Measurements from ENCODE around the gene ELOVL2.
"Not testable (repeated sequence)": the region's sequence is repeated elsewhere in the genome, so short reads cannot be mapped to it uniquely, and the experiment has no call there.

The ELOVL2 gene

DNA sequence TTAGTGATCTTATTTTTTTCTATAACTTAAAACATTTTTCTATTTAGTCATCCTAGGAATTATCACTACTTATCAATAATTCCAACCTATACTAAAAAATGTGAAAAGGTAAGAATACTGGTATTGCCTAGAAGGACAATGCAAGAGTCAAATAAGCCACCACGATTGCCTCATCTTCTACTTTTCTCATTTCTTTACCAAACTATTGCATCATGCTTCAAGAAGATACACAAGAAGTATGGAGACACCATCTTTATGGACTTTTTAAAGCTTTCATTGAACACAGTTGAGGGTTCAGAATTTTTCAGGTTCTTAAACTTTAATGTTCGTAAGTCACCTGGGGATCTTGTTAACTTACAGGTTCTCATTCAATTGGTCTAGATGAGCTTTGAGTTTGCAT, 25.9 kb downstream of the ELOVL2 start:
- no peak for DNase-seq

GRCh38 chr6:11017090-11017489, 27.0 kb downstream of the ELOVL2 start:
- no peak for DNase-seq

DNA sequence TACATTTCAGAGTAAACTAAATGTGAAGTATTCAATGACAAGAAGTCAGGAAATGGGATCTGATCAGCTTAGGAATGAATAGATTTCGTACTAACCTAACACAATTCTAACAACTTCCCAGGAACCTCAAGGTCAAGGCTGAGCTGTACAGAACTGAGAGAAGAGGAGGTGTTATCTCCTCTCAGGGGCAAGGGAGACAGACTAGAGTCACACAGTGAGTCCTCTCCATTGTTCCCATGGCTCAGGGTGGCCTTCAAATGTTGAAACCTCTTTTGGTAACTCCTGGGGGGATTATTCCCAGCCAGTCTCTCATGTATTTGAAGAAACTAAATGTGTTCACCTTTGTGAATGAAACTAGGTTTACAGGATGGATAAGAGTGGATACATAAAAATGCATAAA, 27.7 kb downstream of the ELOVL2 start:
- DNase-seq, result no peak

DNA sequence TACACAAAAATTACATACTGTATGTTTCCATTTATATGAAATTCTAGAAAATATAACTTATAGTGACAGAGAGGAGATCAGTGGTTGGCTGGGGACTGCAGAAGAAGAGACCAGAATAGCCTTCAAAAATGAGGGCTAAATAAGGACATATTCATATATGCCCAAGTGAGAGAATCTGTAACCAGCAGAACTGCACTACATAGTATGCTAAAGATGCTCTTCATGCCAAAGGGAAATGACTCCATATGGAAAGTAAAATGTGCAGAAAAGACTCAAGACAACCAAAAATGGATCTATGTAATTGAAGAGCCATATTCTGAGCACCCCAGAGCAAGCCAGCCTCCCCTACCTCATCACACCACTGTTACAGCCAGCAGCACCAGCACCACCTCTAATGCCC, 29.0 kb downstream of the ELOVL2 start:
- no peak for DNase-seq

- DNase-seq, result no peak
Measured at GRCh38 chr6:11013721-11014070, 30.4 kb downstream of the ELOVL2 start.

- no peak for DNase-seq
Measured at GRCh38 chr6:11012976-11013720, 31.0 kb downstream of the ELOVL2 start.

- DNase-seq, result no peak
Measured at GRCh38 chr6:11012295-11012754, 31.8 kb downstream of the ELOVL2 start.

GRCh38 chr6:11011787-11012234, 32.3 kb downstream of the ELOVL2 start:
- DNase-seq, result no peak

DNA sequence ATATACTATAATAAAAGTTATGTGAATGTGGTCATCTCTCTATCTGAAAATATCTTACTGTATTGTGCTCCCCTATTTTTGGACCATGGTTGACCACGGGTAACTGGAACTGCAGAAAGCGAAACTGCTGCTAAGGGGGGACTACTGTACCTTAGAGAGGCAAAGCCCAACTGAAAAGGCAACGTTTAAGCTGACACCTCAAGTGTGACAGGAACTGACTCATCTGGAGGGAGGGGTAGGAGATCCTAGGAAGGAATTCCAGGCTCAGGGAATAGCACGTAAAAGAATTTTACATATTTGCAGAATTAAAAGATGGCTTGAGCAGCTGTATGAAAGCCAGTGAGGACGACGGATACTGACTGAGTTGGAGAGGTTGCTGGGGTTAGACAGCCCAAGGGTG, 34.8 kb downstream of the ELOVL2 start:
- no peak for DNase-seq

- no peak for DNase-seq
Measured at GRCh38 chr6:11008821-11009220, 35.3 kb downstream of the ELOVL2 start.

DNA sequence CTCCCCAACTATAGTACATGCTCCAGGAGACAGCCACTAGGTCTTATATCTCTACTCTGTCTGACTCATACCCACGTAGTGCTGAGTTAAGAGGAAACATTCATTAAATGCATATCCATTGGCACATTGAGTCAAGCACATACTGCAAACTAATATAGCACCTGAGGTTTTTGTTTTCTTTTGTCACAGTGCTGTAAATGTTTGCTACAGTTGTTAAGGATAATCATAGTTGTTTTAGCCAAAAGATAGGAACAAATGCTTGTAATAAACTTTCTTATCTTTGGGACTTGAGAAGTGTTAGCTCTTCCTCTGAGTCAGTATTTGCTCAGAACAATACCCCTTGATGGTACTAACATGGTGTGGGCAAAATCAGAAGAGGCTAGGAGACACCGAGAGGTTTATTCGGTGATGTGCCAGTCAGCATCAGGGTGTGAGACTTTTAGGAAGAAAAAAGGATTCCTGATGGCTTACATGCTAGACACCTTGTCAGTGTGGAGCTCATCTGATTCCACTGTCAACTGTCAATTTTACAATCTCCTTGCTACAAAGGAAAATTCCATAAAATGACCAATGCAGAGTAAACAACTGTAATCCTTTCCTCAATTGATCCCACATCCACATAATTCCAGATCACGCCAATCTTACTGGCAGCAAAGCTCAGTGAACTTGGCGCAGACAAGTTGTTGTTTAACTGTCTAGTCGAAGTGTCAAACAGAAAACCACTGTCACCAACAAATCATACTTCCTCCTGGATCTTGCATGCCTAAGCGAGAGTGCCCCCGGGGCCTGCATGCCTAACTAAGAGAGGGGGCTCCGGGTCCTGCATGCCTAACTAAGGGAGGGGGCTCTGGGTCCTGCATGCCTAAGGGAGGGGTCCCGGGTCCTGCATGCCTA, 36.1 kb downstream of the ELOVL2 start:
- no peak for DNase-seq

DNA sequence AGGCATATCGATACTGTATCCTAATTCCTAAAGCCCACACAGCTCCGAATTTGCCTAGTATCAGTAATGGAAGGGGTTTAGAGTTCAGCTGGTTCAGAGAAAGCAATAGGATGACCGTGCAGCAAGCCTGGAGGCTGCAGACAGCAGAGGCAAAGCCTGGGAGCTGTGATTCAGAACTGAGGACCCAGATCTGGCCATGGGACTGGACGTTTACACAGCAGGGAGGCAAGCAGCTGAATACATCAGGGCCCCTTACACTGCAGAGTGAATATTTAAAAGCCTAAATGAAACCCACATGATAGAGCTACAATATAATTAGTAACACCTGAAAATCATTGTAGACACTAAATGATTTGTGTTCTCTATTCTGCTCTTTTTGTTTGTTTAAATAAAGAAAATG, 38.0 kb downstream of the ELOVL2 start:
- no peak for DNase-seq

- DNase-seq, result not testable (repeated sequence)
Measured at GRCh38 chr6:11003297-11003696, 40.8 kb downstream of the ELOVL2 start.

DNA sequence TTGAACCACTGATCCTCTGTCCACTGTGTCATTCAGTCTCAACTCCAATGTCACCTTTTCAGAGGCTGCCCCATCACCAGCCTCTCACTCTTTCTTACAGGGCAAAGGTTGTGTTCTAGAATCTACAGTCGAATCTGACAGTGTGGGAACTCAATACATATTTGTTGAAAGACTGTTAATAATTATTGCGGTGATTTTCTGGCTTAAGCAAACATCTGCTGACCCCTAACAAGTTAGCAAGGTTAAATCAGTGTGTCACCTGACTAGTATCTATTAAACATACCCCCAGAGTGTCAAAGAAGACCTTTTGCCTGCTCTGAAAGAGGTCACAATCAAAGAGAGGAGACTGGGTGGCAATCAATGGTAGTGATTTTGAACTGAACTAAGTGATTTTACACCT, 41.9 kb downstream of the ELOVL2 start:
- DNase-seq, result no peak

GRCh38 chr6:10999994-11000393, 44.1 kb downstream of the ELOVL2 start:
- DNase-seq, result no peak

GRCh38 chr6:10995114-10995707, 48.9 kb downstream of the ELOVL2 start:
- no peak for DNase-seq

GRCh38 chr6:10993896-10994295, 50.2 kb downstream of the ELOVL2 start:
- no peak for DNase-seq

- DNase-seq, result no peak
Measured at GRCh38 chr6:10991115-10991514, 53.0 kb downstream of the ELOVL2 start.

- DNase-seq, result no peak
Measured at GRCh38 chr6:10989587-10989986, 54.5 kb downstream of the ELOVL2 start.

DNA sequence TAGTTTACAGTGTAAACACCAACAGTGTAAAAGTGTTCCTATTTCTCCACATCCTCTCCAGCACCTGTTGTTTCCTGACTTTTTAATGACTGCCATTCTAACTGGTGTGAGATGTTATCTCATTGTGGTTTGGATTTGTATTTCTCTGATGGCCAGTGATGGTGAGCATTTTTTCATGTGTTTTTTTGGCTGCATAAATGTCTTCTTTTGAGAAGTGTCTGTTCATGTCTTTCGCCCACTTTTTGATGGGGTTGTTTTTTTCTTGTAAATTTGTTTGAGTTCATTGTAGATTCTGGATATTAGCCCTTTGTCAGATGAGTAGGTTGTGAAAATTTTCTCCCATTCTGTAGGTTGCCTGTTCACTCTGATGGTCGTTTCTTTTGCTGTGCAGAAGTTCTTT, 59.1 kb downstream of the ELOVL2 start:
- not testable (repeated sequence) for DNase-seq

DNA sequence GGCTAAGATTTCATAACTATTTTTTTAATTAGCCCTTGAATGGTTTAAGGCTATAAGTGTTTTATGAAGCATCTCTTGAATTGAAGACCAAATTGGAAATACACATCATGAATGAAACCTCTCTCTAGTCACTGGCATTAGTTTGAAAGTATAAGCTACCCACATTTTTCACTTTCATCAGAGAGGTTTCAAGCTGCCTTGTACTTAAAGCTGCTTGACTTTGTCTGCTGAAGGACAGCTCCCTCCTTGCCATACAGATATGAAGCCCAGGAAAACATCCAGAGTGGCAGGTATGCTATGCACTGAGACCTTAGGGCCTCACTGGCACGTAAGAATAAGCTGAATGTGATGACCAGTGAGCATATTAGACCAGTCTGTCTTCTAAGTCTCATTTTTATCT, 62.7 kb downstream of the ELOVL2 start:
- DNase-seq, result no peak

DNA sequence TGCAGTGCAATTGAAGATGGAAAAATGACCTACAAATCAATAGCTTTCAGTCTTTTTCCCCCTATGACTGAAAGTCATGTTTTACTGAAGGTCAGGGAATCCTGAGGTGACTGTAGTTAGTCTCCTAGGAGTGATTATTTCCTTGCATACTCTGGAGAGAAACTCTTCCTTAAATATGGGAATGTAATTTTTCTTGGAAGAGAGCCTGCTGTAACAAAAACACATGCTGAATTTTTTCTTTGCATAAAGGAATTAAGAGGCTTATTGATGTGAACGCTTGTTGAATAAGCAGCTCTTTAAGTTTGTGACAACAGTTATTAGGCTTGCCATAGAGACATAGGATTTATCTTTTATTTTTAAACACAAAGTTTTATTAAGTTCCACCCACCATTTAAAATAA, 64.5 kb downstream of the ELOVL2 start:
- no peak for DNase-seq

DNA sequence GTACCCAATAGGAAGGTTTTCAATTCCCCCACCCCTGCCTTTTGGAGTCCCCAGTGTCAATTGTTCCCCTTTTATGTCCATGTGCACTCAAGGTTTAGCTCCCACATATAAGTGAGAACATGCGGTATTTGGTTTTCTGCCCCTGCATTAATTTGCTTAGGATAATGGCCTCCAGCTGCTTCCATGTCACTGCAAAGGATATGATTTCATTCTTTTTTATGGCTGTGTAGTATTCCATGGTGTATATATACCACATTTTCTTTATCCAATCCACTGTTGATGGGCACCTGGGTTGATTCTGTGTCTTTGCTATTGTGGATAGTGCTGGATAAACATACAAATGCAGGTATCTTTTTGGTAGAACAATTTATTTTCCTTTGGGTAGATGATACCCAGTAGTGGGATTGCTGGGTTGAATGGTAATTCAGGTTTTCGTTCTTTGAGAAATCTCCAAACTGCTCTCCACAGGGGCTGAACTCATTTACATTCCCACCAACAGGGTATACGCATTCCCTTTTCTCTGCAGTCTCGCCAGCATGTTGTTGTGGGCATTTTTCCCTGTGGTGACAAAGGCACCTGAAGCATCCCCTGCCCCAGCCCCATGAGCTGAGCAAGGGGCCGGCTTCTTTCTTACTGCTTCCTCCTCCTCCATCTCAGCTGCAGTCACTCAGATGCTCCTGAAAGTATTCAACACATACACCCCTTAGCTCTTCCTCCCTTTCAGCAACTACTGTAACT, 66.7 kb downstream of the ELOVL2 start:
- no peak for DNase-seq
